ENCODE measurements around the gene EPB42. TPM values are rescaled to one million over a fixed set of nuclear protein-coding genes. Genes with fewer than 3 reads are reported as not detected.
A peak's percentile ranks its signal among the peaks of the same experiment; 100 is the strongest.
"Not testable (repeated sequence)": the region's sequence is repeated elsewhere in the genome, so short reads cannot be mapped to it uniquely, and the experiment has no call there.

EPB42 gene
- total RNA-seq, 1 experiment from 2014 or later: 0.10 TPM

DNA sequence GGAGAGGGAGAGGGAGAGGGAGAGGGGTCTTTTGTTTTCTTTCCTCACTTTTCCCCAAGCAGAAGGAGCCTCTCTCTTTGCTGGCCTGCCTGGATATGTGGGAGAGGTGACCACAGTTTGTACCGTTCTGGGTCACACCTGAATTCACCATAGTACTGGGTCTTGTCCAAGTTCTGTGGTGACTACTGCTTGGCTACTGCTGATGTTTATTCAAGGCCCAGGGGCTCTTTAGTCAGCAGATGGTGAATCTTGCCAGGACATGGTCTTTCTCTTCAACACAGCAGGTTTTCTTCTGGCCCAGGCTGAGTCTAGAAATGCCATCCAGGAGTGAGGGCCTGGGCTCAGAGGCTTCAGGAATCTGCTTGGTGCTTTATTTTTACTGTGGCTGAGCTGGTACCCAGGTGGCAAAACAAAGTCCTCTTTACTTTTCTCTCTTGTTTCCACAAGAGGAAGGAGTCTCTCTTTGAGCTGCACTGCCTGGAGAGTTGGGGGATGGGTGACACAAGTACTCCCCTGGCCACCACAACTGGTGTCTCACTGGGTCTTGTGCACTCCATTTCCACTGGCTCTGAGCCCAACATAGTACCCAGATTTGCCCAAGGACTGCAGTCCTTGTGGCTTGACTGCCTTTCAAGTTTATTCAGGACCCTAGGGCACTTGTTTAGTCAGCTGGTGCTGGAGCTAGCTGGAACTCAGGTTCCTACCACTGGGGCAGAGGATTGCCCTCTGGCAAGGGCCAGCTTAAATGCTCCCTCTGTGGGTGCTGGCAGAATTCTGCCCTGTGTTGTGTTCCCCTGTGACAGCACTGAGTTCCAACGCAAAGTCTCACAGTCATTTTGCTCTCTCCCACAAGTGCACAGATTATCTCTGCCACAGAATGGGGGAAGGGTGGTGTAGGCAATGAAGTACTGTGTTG lies 52.4 kb downstream of the EPB42 start:
- ChIA-PET CTCF (interaction anchor here (0.6 kb wide), 1 partner anchor 1130 kb away, joined by 7 read pairs; no protein-coding TSS in a partner anchor), POLR2A (no interaction called here)
- H3K4me3 ChIP-seq (ENCODE audit: low read depth in 2 of 2, low read length in 2 of 2): 0 out of 4 replicates have a peak overlapping the region, but pooled peaks of 1 of the 2 experiments have one; percentile 9
- no peak for DNase-seq (ENCODE audit: low read depth, low spot score)
- peak; percentile 85 for TF ChIP-seq TCF7L2 (IDR thresholded peaks at IDR 0.05; ENCODE audit: low read depth, low read length)
- TF ChIP-seq, protein P1, sequence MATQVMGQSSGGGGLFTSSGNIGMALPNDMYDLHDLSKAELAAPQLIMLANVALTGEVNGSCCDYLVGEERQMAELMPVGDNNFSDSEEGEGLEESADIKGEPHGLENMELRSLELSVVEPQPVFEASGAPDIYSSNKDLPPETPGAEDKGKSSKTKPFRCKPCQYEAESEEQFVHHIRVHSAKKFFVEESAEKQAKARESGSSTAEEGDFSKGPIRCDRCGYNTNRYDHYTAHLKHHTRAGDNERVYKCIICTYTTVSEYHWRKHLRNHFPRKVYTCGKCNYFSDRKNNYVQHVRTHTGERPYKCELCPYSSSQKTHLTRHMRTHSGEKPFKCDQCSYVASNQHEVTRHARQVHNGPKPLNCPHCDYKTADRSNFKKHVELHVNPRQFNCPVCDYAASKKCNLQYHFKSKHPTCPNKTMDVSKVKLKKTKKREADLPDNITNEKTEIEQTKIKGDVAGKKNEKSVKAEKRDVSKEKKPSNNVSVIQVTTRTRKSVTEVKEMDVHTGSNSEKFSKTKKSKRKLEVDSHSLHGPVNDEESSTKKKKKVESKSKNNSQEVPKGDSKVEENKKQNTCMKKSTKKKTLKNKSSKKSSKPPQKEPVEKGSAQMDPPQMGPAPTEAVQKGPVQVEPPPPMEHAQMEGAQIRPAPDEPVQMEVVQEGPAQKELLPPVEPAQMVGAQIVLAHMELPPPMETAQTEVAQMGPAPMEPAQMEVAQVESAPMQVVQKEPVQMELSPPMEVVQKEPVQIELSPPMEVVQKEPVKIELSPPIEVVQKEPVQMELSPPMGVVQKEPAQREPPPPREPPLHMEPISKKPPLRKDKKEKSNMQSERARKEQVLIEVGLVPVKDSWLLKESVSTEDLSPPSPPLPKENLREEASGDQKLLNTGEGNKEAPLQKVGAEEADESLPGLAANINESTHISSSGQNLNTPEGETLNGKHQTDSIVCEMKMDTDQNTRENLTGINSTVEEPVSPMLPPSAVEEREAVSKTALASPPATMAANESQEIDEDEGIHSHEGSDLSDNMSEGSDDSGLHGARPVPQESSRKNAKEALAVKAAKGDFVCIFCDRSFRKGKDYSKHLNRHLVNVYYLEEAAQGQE (IDR thresholded peaks at IDR 0.05; ENCODE audit: insufficient read depth in 1 of 2, low read depth in 2 of 2, low read length in 1 of 2): no peak
- 0 out of 2 replicates have a peak, but pooled peaks have one; percentile 58 for TF ChIP-seq POLR2AphosphoS5 (IDR thresholded peaks at IDR 0.05; ENCODE audit: low read depth, low read length)
- H3K9me3 ChIP-seq (ENCODE audit: control insufficient read depth, insufficient read depth, low read depth, low read length): no peaks in the 10 kb centered on the region
- peak; percentile 93 for ATAC-seq
- no peaks in the 10 kb centered on the region for H3K27me3 ChIP-seq (ENCODE audit: control insufficient read depth, insufficient read depth, low read length)
- peaks cover 25% of the 10 kb centered on the region for H3K4me1 ChIP-seq (ENCODE audit: control insufficient read depth, insufficient read depth, low read length)
- intact Hi-C loops (cut with micrococcal nuclease; ENCODE audit: unreplicated experiment): no loop called here
- in situ Hi-C loops (cut with HindIII; ENCODE audit: low pct_unique_long_range_greater_than_20kb, low sequenced_read_pairs): no loop called here
- no TSS peak for BruUV-seq (replicated peaks)
- H3K36me3 ChIP-seq (ENCODE audit: control insufficient read depth, insufficient read depth, low read length): no peaks in the 10 kb centered on the region
- H3K27ac ChIP-seq (ENCODE audit: low read length): peak overlapping the region; percentile 86

DNA sequence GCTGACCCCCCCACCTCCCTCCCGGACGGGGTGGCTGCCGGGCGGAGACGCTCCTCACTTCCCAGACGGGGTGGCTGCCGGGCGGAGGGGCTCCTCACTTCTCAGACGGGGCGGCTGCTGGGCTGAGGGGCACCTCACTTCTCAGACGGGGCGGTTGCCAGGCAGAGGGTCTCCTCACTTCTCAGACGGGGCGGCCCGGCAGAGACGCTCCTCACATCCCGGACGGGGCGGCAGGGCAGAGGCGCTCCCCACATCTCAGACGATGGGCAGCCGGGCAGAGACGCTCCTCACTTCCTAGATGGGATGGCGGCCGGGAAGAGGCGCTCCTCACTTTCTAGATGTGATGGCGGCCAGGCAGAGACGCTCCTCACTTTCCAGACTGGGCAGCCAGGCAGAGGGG lies 53.6 kb downstream of the EPB42 start:
- peaks cover 25% of the 10 kb centered on the region for H3K4me1 ChIP-seq (ENCODE audit: control insufficient read depth, insufficient read depth, low read length)
- in situ Hi-C loops (cut with HindIII; ENCODE audit: low pct_unique_long_range_greater_than_20kb, low sequenced_read_pairs); BruUV-seq (replicated peaks); H3K27me3 ChIP-seq (ENCODE audit: control insufficient read depth, insufficient read depth, low read length); POLR2A ChIA-PET; H3K4me3 ChIP-seq (ENCODE audit: low read depth in 2 of 2, low read length in 2 of 2); H3K9me3 ChIP-seq (ENCODE audit: control insufficient read depth, insufficient read depth, low read depth, low read length); H3K36me3 ChIP-seq (ENCODE audit: control insufficient read depth, insufficient read depth, low read length); CTCF ChIA-PET; H3K27ac ChIP-seq (ENCODE audit: low read length); ATAC-seq; DNase-seq (ENCODE audit: low read depth, low spot score); intact Hi-C loops (cut with micrococcal nuclease; ENCODE audit: unreplicated experiment): not testable (repeated sequence)

DNA sequence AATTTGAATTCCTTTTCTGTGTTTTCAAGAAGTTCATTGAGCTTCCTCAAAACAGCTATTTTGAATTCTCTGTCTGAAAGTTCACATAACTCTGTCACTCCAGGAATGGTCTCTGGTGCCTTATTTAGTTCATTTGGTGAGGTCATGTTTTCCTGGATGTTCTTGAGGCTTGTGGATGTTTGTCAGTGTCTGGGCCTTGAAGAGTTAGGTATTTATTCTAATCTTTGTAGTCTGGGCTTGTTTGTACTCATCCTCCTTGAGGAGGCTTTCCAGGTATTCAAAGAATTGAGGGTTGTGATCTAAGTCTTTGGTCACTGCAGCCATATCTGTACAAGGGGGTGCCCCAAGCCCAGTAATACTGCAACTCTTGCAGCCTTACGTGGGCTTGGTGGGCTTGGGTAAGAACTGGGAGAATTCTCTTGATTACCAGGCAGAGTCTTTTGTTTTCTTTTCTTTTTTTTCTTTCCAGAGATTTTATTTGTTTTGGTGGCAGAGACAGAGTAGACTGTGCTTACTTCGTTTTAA lies 55.0 kb downstream of the EPB42 start:
- no TSS peak for BruUV-seq (replicated peaks)
- ChIA-PET CTCF (interaction anchor here (0.6 kb wide), 1 partner anchor 62 kb away, joined by 3 read pairs; no protein-coding TSS in a partner anchor), POLR2A (interaction anchor here (0.7 kb wide), 1 partner anchor 172 kb away, joined by 4 read pairs; no protein-coding TSS in a partner anchor)
- Histone ChIP-seq H3K4me3 (ENCODE audit: low read depth in 2 of 2, low read length in 2 of 2) (no peak overlapping the region), H3K36me3 (ENCODE audit: control insufficient read depth, insufficient read depth, low read length) (no peaks in the 10 kb centered on the region), H3K27ac (ENCODE audit: low read length) (peak overlapping the region; percentile 65; the same call in 1 of the 2 replicates), H3K9me3 (ENCODE audit: control insufficient read depth, insufficient read depth, low read depth, low read length) (no peaks in the 10 kb centered on the region), H3K27me3 (ENCODE audit: control insufficient read depth, insufficient read depth, low read length) (no peaks in the 10 kb centered on the region), H3K4me1 (ENCODE audit: control insufficient read depth, insufficient read depth, low read length) (peaks cover 25% of the 10 kb centered on the region)
- intact Hi-C loops (cut with micrococcal nuclease; ENCODE audit: unreplicated experiment): no loop called here
- DNase-seq (ENCODE audit: low read depth, low spot score) (no peak), ATAC-seq (no peak)
- no peak for TF ChIP-seq TCF7L2 (IDR thresholded peaks at IDR 0.05; ENCODE audit: low read depth, low read length)
- TF ChIP-seq POLR2AphosphoS5 (IDR thresholded peaks at IDR 0.05; ENCODE audit: low read depth, low read length): no peak
- TF ChIP-seq, protein P1 (IDR thresholded peaks at IDR 0.05; ENCODE audit: insufficient read depth in 1 of 2, low read depth in 2 of 2, low read length in 1 of 2): no peak
- TF ChIP-seq, protein P2, sequence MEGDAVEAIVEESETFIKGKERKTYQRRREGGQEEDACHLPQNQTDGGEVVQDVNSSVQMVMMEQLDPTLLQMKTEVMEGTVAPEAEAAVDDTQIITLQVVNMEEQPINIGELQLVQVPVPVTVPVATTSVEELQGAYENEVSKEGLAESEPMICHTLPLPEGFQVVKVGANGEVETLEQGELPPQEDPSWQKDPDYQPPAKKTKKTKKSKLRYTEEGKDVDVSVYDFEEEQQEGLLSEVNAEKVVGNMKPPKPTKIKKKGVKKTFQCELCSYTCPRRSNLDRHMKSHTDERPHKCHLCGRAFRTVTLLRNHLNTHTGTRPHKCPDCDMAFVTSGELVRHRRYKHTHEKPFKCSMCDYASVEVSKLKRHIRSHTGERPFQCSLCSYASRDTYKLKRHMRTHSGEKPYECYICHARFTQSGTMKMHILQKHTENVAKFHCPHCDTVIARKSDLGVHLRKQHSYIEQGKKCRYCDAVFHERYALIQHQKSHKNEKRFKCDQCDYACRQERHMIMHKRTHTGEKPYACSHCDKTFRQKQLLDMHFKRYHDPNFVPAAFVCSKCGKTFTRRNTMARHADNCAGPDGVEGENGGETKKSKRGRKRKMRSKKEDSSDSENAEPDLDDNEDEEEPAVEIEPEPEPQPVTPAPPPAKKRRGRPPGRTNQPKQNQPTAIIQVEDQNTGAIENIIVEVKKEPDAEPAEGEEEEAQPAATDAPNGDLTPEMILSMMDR (IDR thresholded peaks at IDR 0.05): no peak
- TF ChIP-seq SIN3A (IDR thresholded peaks at IDR 0.05; ENCODE audit: borderline replicate concordance, insufficient read depth, low read depth, low read length): no peak
- in situ Hi-C loops (cut with HindIII; ENCODE audit: low pct_unique_long_range_greater_than_20kb, low sequenced_read_pairs): no loop called here
